CD4-positive, alpha-beta T cell (primary cell): ENCODE measurements around the gene EIF4EBP2. TPM values are rescaled to one million over a fixed set of nuclear protein-coding genes. Genes with fewer than 3 reads are reported as not detected.
A peak's percentile ranks its signal among the peaks of the same experiment; 100 is the strongest.

Experiments
- ATAC-seq: fragments of 200-7000 bp; cut with Tn5 transposase; one replicate; pipeline ENCODE4 v1.10.0; 2022; ENCODE audit warnings: mild to moderate bottlenecking; ENCODE audit not compliant: poor library complexity
- CTCF ChIA-PET: fragments of 350-600 bp; sonication (Branson Sonifier 250); formaldehyde crosslinking; loops from one replicate; lab custom pipeline; 2021; ENCODE audit warnings: antibody characterized with exemption, inconsistent platforms; lab: Charles Lee
- POLR2A ChIA-PET: fragments of 350-600 bp; sonication (Branson Sonifier 250); formaldehyde crosslinking; loops from one replicate; lab custom pipeline; 2021; ENCODE audit warnings: antibody characterized with exemption, inconsistent platforms; lab: Charles Lee
- DNase-seq, 14 experiments: peaks; one replicate each; pipeline ENCODE4 v3.0.0-alpha.2; 2013 to 2020; ENCODE audit warnings: mixed read lengths in 2 of 14
- H3K27ac ChIP-seq, 2 donors: one replicate each; pipeline versions ENCODE4 v1.5.1 to v1.7.0; 2013; ENCODE audit warnings: low read length in 2 of 2, low read depth in 1 of 2, mild to moderate bottlenecking in 1 of 2
- H3K27me3 ChIP-seq, 2 experiments: 1 replicate in 1 of 2; 2 replicates in 1 of 2; pipeline versions ENCODE4 v1.6.1 to v1.7.0; 2013; ENCODE audit warnings: low read length in 2 of 2, control low read depth in 1 of 2, mild to moderate bottlenecking in 1 of 2, moderate library complexity in 1 of 2; ENCODE audit not compliant: insufficient read depth in 2 of 2, control insufficient read depth in 1 of 2
- H3K36me3 ChIP-seq: one replicate; pipeline ENCODE4 v1.6.1; 2013; ENCODE audit warnings: low read length, control low read depth; ENCODE audit not compliant: insufficient read depth
- H3K4me1 ChIP-seq: one replicate; pipeline ENCODE4 v1.6.1; 2013; ENCODE audit warnings: low read length, control low read depth; ENCODE audit not compliant: insufficient read depth
- H3K4me3 ChIP-seq: one replicate; pipeline ENCODE4 v1.5.1; 2013; ENCODE audit warnings: mild to moderate bottlenecking, low read length, moderate library complexity
- H3K9me3 ChIP-seq, 2 experiments: 1 replicate in 1 of 2; 2 replicates in 1 of 2; pipeline versions ENCODE4 v1.6.1 to v1.7.0; 2013; ENCODE audit warnings: low read length in 2 of 2, mild to moderate bottlenecking in 2 of 2, control low read depth in 1 of 2, moderate library complexity in 1 of 2; ENCODE audit not compliant: control insufficient read depth in 1 of 2, insufficient read depth in 1 of 2
- H3K27ac Mint-ChIP-seq: one replicate; pipeline ENCODE4 v1.8.0; 2020; ENCODE audit warnings: mixed read lengths
- H3K27me3 Mint-ChIP-seq: one replicate; pipeline ENCODE4 v1.8.0; 2021; ENCODE audit warnings: mixed read lengths
- H3K36me3 Mint-ChIP-seq: one replicate; pipeline ENCODE4 v1.8.0; 2021; ENCODE audit warnings: low read depth, mixed read lengths
- H3K4me1 Mint-ChIP-seq: one replicate; pipeline ENCODE4 v1.8.0; 2021; ENCODE audit warnings: low read depth, mixed read lengths
- H3K4me3 Mint-ChIP-seq: one replicate; pipeline ENCODE4 v1.8.0; 2020; ENCODE audit warnings: mild to moderate bottlenecking, mixed read lengths
- H3K9me3 Mint-ChIP-seq: one replicate; pipeline ENCODE4 v1.8.0; 2020; ENCODE audit warnings: mixed read lengths
- CTCF ChIP-seq: fragments of 200-600 bp; IDR thresholded peaks from one replicate; pipeline ENCODE4 v1.8.0; 2022; ENCODE audit warnings: antibody characterized with exemption, mild to moderate bottlenecking
- intact Hi-C, 2 experiments: fragments of 100-400 bp; cut with DNase I in 1 of 2; cut with micrococcal nuclease in 1 of 2; formaldehyde crosslinking; loops; one replicate each; pipeline versions ENCODE4 v1.15.1 to v1.9.0; 2023 to 2025; cut with DNase I, micrococcal nuclease
- total RNA-seq, 174 experiments: library from RNA in 2 of 174; stranded (reverse) in 2 of 174; gene quantifications; one replicate each; pipeline ENCODE4 v1.2.3 and lab custom pipeline; 2021 to 2026

The EIF4EBP2 gene
- total RNA-seq, 2 experiments from 2014 or later = 21.4 to 22.6 TPM

- CTCF ChIA-PET = no interaction called here
- no peaks in the 10 kb centered on the region for H3K9me3 Mint-ChIP-seq
- ATAC-seq (no peak), DNase-seq (no peak)
- H3K4me3 ChIP-seq = no peak overlapping the region
- no peaks in the 10 kb centered on the region for H3K4me1 ChIP-seq
- H3K36me3 ChIP-seq = peaks cover 37% of the 10 kb centered on the region
- TF ChIP-seq CTCF = no peak
- no peaks in the 10 kb centered on the region for H3K27me3 ChIP-seq
- H3K27ac ChIP-seq = no peak overlapping the region
- no peaks in the 10 kb centered on the region for H3K9me3 ChIP-seq
- H3K27ac Mint-ChIP-seq = peak overlapping the region; percentile 40
- no peak overlapping the region for H3K4me3 Mint-ChIP-seq
- POLR2A ChIA-PET = interaction anchor here (1.9 kb wide), 1 partner anchor 14 kb away, joined by 9 read pairs; the partner anchor contains the start of gene EIF4EBP2
- peaks cover 68% of the 10 kb centered on the region for H3K36me3 Mint-ChIP-seq
- H3K27me3 Mint-ChIP-seq = no peaks in the 10 kb centered on the region
- intact Hi-C loops = no loop called here
- H3K4me1 Mint-ChIP-seq = peaks cover 28% of the 10 kb centered on the region
Observed at GRCh38 chr10:70418713-70419112, 14.8 kb downstream of the EIF4EBP2 start.

GRCh38 chr10:70424320-70424719 is 20.4 kb downstream of the EIF4EBP2 start:
- peaks cover 84% of the 10 kb centered on the region for H3K36me3 ChIP-seq
- no peak overlapping the region for H3K4me3 Mint-ChIP-seq
- H3K27ac ChIP-seq = no peak overlapping the region
- no peaks in the 10 kb centered on the region for H3K4me1 ChIP-seq
- no peaks in the 10 kb centered on the region for H3K9me3 ChIP-seq
- ATAC-seq = no peak
- no peak overlapping the region for H3K4me3 ChIP-seq
- no peaks in the 10 kb centered on the region for H3K9me3 Mint-ChIP-seq
- H3K27me3 Mint-ChIP-seq = no peaks in the 10 kb centered on the region
- no peaks in the 10 kb centered on the region for H3K4me1 Mint-ChIP-seq
- H3K27ac Mint-ChIP-seq = no peak overlapping the region
- intact Hi-C loops = no loop called here
- H3K27me3 ChIP-seq = no peaks in the 10 kb centered on the region
- H3K36me3 Mint-ChIP-seq = peaks cover 91% of the 10 kb centered on the region
- DNase-seq = no peak
- ChIA-PET CTCF (no interaction called here), POLR2A (interaction anchor here (4.1 kb wide), 1 partner anchor 19 kb away, joined by 14 read pairs; the partner anchor contains the start of gene EIF4EBP2)
- no peak for TF ChIP-seq CTCF

- no peaks in the 10 kb centered on the region for H3K4me1 ChIP-seq
- POLR2A ChIA-PET = interaction anchor here (4.1 kb wide), 1 partner anchor 20 kb away, joined by 14 read pairs; the partner anchor contains the start of gene EIF4EBP2
- Mint-ChIP-seq H3K27me3 (no peaks in the 10 kb centered on the region), H3K4me1 (no peaks in the 10 kb centered on the region), H3K9me3 (no peaks in the 10 kb centered on the region), H3K4me3 (no peak overlapping the region), H3K36me3 (peaks cover 86% of the 10 kb centered on the region), H3K27ac (no peak overlapping the region)
- intact Hi-C loops = no loop called here
- no peaks in the 10 kb centered on the region for H3K27me3 ChIP-seq
- DNase-seq = no peak
- no peak for TF ChIP-seq CTCF
- H3K27ac ChIP-seq = no peak overlapping the region
- peaks cover 83% of the 10 kb centered on the region for H3K36me3 ChIP-seq
- CTCF ChIA-PET = no interaction called here
- no peak for ATAC-seq
- H3K4me3 ChIP-seq = no peak overlapping the region
- H3K9me3 ChIP-seq = no peaks in the 10 kb centered on the region
Observed at GRCh38 chr10:70425096-70425495, 21.2 kb downstream of the EIF4EBP2 start.
